ENCODE data around the gene UBAP2. TPM values are rescaled to one million over a fixed set of nuclear protein-coding genes. Genes with fewer than 3 reads are reported as not detected.

UBAP2 gene
- total RNA-seq, 1 experiment from 2014 or later, result 45.5 TPM

DNA sequence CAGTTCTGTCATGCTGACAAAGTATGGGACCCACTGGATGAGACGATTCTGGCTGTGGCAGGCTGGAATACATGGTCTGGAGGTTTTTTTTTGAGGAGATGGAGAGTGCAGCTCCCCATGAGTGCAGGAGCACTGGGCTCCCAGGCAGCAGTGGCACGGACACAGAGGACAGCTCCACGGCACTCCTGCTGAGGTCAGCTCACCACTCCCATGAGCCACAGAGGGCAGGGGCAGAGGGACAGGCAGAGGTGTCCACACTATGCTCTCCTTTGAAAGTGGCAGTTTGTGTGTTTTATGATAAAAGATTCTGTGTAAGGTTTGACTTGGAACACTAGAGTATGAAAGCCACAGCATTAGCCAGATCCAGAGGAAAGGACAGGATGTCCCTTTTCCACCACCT, 117.4 kb downstream of the UBAP2 start:
- Mint-ChIP-seq H3K4me3 (ENCODE audit: low read depth, unreplicated experiment) (no peak overlapping the region), H3K27me3 (ENCODE audit: unreplicated experiment) (no peaks in the 10 kb centered on the region), H3K4me1 (ENCODE audit: low read depth, unreplicated experiment) (no peaks in the 10 kb centered on the region), H3K9me3 (ENCODE audit: low read depth, unreplicated experiment) (no peaks in the 10 kb centered on the region), H3K27ac (ENCODE audit: unreplicated experiment) (no peak overlapping the region), H3K36me3 (ENCODE audit: insufficient read depth, unreplicated experiment) (peaks cover 51% of the 10 kb centered on the region)
- no peak for TF ChIP-seq CTCF (IDR thresholded peaks at IDR 0.05; ENCODE audit: unreplicated experiment)
- intact Hi-C loops (cut with micrococcal nuclease; ENCODE audit: unreplicated experiment), result no loop called here
- no TSS peak for BruUV-seq (replicated peaks)
- CTCF ChIA-PET, result no interaction called here
- DNase-seq, result no peak

- no peak for TF ChIP-seq CTCF (IDR thresholded peaks at IDR 0.05; ENCODE audit: unreplicated experiment)
- DNase-seq, result no peak
- no peaks in the 10 kb centered on the region for H3K4me1 Mint-ChIP-seq (ENCODE audit: low read depth, unreplicated experiment)
- CTCF ChIA-PET, result no interaction called here
- H3K9me3 Mint-ChIP-seq (ENCODE audit: low read depth, unreplicated experiment), result no peaks in the 10 kb centered on the region
- intact Hi-C loops (cut with micrococcal nuclease; ENCODE audit: unreplicated experiment), result no loop called here
- no peak overlapping the region for H3K27ac Mint-ChIP-seq (ENCODE audit: unreplicated experiment)
- H3K36me3 Mint-ChIP-seq (ENCODE audit: insufficient read depth, unreplicated experiment), result peaks cover 62% of the 10 kb centered on the region
- H3K4me3 Mint-ChIP-seq (ENCODE audit: low read depth, unreplicated experiment), result no peak overlapping the region
- no peaks in the 10 kb centered on the region for H3K27me3 Mint-ChIP-seq (ENCODE audit: unreplicated experiment)
- no TSS peak for BruUV-seq (replicated peaks)
These were observed 121.0 kb downstream of the UBAP2 start for GRCh38 chr9:33927694-33928093.

DNA sequence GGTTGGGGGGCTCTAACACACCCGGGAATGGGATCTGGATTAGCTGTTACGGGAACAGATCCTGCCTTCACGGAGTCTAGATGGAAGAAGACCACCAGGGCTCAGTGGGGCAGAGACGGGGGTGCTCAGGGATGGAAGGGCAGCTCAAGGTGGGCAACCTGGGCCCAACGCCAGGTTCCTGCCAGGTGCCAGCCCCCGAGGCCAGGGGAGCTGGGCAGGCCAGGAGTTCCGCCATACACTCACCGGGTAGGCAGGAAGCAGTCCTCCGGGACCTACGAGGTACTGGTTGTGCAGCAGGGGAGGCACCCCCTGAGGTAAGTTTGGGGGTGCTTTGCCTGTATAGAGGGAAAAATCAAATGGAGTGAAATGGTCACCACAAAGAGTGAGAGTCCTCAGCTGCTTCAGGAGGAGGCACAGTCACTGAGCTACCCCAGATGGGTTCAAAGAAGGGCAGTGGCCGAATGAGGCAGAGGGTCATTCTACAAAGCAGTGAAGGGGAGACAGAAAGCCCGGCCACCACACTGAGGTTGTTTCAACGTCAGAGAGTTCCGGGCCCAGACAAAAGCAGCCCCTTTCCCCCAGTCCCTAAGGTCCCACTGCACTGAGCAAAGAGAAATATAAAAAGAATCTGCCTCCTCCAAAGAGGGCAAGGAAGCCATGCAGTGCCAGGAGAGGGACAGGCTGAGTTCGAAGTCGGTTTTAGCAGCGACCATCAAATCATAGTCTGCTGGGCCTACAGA, 121.8 kb downstream of the UBAP2 start:
- Mint-ChIP-seq H3K4me1 (ENCODE audit: low read depth, unreplicated experiment) (no peaks in the 10 kb centered on the region), H3K36me3 (ENCODE audit: insufficient read depth, unreplicated experiment) (peaks cover 65% of the 10 kb centered on the region), H3K4me3 (ENCODE audit: low read depth, unreplicated experiment) (no peak overlapping the region), H3K27me3 (ENCODE audit: unreplicated experiment) (no peaks in the 10 kb centered on the region), H3K27ac (ENCODE audit: unreplicated experiment) (no peak overlapping the region), H3K9me3 (ENCODE audit: low read depth, unreplicated experiment) (no peaks in the 10 kb centered on the region)
- CTCF ChIA-PET, result no interaction called here
- no peak for DNase-seq
- no peak for TF ChIP-seq CTCF (IDR thresholded peaks at IDR 0.05; ENCODE audit: unreplicated experiment)
- BruUV-seq (replicated peaks), result no TSS peak
- intact Hi-C loops (cut with micrococcal nuclease; ENCODE audit: unreplicated experiment), result no loop called here

GRCh38 chr9:33924978-33925797, 123.5 kb downstream of the UBAP2 start:
- no peak overlapping the region for H3K27ac Mint-ChIP-seq (ENCODE audit: unreplicated experiment)
- no peaks in the 10 kb centered on the region for H3K9me3 Mint-ChIP-seq (ENCODE audit: low read depth, unreplicated experiment)
- TF ChIP-seq CTCF (IDR thresholded peaks at IDR 0.05; ENCODE audit: unreplicated experiment), result no peak
- BruUV-seq (replicated peaks), result no TSS peak
- H3K4me3 Mint-ChIP-seq (ENCODE audit: low read depth, unreplicated experiment), result no peak overlapping the region
- H3K27me3 Mint-ChIP-seq (ENCODE audit: unreplicated experiment), result no peaks in the 10 kb centered on the region
- intact Hi-C loops (cut with micrococcal nuclease; ENCODE audit: unreplicated experiment), result no loop called here
- peaks cover 67% of the 10 kb centered on the region for H3K36me3 Mint-ChIP-seq (ENCODE audit: insufficient read depth, unreplicated experiment)
- no peaks in the 10 kb centered on the region for H3K4me1 Mint-ChIP-seq (ENCODE audit: low read depth, unreplicated experiment)
- CTCF ChIA-PET, result interaction anchor here (1.0 to 1.4 kb wide), 2 partner anchors 15 to 148 kb away, joined by 3 to 6 read pairs; no protein-coding TSS in a partner anchor
- peak; percentile 48 for DNase-seq

Measured in Calu3 (cell line).